HG03039 (cell line): ENCODE data around the gene MICU1.
"Not testable (repeated sequence)": the region's sequence is repeated elsewhere in the genome, so short reads cannot be mapped to it uniquely, and the experiment has no call there.

Experiments used
- ATAC-seq: cut with Tn5 transposase; IDR thresholded peaks from one replicate; pipeline ENCODE4 v1.9.1; 2021; ENCODE audit warnings: mild to moderate bottlenecking, moderate library complexity; ENCODE audit not compliant: unreplicated experiment

The MICU1 gene

DNA sequence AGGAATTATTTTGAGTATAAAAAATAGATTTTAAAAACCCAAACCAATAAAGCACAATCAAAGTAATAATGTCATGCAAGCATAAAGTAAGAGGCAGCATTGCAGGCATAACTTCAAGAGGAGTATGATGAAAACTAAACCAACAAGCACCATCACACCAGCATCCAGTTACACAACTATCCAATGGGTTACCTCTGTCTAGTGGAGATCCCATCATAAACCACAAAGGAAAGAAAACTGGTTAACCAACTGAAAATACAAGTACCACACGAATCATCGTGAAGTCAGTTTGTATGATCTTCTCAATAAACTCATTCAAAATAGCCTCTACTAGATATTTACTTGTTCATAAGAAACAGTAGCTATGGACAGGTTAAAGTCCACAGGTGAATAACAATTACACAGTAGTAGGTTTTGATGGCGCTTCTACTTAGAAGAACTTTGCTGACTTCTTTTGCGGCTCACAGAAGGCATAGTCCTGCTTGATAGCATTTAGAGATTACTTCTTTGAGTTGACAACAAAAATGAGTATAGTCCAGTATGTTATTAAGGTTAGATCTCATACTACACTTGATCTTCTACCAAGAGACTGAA, 116.6 kb downstream of the MICU1 start:
- ATAC-seq, result no peak

DNA sequence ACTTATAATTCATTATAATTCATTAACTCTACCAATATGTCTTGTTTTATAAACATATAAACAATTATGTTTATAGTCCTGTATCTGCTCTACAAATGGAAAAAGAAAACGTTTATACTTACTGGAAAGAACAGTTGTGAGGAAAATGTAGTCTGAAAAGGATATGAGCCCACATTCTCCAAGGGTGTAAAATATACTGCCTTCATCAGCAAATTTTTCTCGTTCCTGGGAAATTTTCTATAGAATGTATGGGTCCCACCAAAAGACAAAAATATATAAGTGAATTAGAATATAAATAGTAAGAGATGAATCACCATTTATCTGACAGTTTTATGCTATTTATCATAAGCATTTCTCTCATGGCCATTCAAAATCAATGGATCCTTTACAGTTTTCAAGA, 117.8 kb downstream of the MICU1 start:
- no peak for ATAC-seq

DNA sequence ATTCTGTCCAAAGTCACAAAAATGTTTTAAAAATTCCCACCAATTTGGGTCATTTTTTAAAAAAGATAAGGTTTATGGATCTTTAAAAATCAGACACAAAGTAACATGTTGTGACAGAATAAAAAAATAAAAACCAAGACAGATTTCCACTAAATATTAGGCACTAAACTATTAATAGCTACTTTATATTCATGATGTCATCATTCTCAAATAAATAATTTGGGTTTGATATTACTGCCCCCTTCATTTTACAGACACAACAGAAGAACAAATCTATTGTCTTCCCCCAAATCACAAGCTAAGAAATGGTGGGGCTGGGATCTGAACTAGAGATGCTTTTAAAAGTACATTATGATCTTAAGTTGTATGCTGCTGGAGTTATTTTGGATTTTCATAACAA, 119.4 kb downstream of the MICU1 start:
- no peak for ATAC-seq

DNA sequence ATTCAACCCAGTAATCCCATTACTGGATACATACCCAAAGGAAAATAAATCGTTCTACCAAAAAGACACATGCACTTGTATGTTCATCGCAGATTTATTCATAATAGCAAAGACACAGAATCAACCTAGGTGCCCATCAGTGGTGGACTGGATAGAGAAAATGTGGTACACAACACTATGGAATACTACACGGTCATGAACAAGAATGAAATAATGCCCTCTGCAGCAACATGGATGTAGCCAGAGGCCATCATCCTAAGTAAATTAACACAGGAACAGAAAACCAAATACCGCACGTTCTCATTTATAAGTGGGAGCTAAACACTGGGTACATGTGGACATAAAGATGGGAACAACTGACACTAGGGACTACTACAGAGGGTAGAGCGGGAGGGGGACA, 120.4 kb downstream of the MICU1 start:
- no peak for ATAC-seq

DNA sequence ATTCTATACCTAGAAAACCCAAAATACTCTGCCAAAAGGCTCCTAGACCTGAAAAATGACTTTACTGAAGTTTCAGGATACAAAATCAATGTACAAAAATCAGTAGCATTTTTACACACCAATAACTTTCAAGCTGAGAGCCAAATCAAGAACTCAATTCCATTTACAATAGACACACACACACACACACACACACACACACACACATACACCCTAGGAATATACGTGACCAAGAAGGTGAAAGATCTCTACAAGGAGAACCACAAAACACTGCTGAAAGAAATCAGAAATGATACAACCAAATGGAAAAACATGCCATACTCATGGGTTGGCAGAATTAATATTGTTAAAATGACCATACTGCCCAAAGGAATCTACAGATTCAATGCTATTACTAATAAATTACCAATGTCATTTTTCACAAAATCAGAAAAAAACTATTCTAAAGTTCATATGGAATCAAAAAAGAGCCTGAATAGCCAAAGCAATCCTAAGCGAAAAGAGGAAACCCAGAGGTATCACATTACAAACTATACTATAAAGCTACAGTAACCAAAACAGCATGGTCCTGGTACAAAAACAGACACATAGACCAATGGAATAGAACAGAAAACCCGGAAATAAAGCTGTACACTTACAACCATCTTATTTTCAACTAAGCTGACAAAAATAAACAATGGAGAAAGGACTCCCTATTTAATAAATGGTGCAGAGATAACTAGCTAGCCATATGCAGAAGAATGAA, 122.0 kb downstream of the MICU1 start:
- ATAC-seq, result no peak

DNA sequence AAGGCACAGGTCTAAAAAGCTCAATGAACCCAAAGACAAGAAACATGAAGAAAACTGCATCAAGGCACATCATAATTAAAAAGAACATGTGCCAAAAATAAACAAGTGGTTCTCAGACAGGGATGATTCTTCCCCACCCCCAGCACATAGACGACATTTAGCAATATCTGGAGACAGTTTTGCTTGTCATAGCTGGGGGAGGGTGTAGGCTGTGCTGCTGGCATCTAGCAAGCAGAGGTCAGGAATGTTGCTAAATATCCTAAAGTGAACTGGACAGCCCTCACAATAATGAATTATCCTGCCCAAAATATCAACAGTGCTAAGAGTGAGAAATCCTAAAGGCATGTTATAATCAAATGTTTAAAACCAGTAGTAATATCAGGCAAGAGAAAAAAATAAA, 122.6 kb downstream of the MICU1 start:
- no peak for ATAC-seq

DNA sequence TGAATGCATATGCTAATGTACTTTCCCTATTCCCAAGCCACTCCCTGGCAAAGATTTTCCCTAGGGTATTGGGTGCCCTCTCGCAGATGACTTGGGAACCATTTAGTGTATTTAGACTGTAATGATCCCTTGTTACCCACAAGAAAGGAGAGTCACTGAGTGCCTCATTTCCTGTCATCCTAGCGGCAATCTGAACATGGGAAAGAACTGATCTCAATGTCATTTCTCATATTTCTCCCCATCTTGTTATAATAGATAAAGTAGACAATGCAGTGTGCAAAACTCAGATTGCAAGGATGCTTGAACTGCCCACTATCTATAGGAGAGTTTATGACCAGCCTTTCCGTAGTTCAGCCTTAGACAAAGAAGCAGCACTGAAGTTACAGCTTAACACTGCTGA, 123.3 kb downstream of the MICU1 start:
- ATAC-seq, result no peak

DNA sequence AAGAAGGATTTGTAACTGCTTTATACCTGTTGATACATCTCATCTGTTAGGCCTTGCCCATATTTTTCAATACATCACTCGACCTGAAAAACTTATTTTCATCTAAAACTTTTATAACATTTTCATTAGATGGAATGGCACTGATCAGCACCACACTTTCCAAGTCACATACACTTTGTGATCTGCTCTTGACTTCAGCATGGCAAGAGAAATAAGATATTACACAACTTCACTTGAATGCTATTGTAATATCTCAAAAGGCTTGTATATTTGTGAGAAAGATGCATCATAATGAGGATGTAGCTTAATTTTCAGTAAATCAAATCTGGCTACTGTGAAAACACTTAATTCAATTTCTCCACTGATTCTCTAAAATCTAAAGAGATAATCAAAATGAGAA, 126.2 kb downstream of the MICU1 start:
- no peak for ATAC-seq

DNA sequence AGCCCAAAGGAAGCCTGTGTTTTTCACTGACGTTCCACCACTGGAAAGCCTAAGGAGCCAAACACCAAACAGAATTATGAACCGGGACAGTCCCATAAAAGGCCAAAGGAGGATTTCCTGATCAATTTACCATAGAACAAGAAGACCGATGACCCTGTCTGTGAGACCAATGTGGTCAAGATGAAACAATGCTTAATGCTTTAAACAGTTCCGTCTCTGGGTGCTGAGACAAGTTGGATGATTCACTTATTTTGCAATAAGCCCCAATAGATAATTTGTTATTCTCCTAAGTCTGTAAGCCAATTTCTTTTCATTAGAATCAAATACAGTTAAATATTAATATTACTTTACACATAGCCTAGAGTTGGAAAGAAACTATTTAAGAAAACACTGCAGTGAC, 134.9 kb downstream of the MICU1 start:
- no peak for ATAC-seq

DNA sequence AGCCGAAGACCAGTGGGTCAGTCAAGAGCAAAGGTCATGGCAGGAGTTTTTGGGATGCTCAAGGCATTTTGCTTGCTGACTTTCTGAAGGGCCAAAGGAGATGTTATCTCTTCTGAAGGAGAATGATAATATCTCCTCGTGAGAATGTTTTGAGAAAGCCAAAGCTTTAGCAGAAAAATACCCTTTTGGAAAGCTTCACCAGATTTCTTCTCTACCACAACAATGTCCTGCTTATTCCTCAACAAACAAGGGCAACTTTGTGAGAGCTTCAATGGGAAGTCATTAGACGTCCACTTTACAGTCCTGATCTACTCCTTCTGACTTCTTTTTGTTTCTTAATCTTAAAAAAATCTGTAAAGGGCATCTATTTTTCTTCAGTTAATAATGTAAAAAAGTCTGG, 138.4 kb downstream of the MICU1 start:
- no peak for ATAC-seq

DNA sequence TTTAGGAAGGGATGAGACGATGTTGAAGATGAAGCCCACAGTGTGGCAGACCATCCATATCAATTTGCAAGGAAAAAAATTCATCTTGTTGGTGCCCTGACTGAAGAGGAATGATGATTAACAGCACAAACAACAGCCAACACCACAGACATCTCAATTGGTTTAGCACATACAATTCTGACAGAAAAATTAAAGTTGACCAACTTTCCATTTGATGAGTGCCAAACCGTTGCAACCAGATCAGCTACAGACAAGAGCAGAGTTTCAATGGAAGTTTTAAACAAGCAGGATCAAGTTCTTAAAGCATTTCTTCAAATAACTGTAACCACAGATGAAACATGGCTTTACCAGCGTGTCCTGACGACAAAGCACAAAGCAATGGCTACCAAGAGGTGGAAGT, 138.8 kb downstream of the MICU1 start:
- ATAC-seq, result no peak

DNA sequence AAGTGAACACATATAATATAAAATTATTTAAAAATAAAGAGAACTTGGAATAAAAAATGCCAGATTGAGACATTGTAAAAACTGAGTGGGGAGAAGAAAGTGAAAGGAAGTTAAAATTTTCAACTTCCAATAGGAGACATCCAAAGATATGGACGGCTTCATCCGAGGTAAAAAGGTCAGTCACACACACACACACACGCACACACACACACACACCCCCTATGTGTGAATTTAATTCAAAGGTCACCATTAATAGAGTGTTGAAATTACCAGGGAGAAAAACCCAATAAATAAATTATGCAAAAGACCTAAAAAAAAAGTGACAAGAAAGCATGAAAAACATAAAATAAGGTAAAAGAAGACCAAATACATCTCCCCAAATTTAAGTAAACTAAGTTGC, 140.2 kb downstream of the MICU1 start:
- ATAC-seq, result no peak

DNA sequence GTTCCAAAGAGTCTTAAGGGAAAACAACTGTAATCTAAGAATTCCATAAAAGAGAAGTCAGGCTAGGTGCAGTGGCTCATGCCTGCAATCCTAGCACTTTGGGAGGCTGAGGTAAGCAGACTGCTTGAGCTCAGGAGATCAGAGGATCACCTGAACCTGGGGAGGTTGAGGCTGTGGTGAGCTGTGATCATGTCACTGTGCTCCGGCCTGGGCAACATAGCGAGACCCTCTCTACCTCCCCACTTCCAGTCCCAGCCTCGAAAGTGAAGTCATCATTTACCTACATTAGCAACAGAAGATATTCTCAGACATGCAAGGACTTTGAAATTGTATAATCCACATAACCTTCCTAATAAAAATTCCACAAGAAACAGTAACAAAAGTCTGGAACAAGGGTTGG, 141.4 kb downstream of the MICU1 start:
- ATAC-seq, result no peak

DNA sequence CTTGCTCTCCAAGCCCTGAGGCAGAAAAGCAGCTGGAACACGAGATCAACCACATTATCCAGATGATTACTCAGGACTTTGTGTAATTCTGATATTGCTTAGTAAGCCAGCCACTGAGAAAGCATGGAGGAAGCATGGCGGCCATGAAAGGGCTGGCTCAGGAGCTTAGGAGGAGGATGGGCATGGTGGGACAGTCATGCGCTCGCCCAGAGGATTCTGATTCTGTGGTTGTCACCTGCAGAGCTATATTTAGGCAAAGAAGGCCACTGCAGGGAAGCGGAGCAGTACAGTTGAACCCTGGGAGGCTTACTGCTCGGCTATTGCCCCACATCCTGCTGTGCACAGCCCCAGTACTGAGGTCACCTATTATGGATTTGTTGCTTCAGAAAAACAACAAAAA, 142.4 kb downstream of the MICU1 start:
- no peak for ATAC-seq

DNA sequence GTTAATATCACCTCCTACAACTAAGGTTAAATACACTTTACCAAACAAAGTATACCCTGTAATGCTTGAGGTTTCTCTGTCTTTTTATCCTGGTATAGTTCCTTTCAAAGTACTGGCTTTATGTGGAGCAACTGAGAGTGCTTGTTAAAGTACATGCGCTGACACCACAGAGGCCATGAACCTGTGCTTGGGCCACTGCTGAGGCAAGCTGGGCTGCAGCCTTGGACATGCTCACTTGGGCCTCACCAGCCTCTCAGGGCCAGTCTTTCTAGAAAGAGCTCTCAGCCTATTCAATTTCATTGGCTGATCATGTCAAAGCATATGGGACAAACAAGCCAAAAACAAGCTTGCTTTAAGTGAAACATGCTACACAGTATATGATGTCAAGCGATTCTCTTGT, 145.0 kb downstream of the MICU1 start:
- ATAC-seq, result no peak

DNA sequence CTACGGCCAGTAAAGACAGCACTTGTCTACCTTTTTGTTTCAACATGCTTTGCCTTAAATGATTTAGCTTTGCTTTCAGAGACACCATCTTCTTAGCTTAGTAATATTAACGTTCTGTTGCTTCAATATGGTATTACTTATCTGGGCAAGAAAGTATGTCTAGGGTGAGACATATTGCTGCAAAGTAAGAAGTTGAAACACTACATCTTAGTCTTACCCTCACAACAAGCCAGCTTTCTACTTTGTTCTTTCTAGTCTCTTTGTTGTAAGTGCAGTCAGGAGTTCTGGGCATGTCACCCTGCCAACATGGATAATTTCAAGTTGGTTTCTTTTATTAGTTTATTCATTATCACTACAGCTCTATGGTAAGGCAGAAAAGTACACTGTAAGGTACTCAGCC, 148.4 kb downstream of the MICU1 start:
- no peak for ATAC-seq

DNA sequence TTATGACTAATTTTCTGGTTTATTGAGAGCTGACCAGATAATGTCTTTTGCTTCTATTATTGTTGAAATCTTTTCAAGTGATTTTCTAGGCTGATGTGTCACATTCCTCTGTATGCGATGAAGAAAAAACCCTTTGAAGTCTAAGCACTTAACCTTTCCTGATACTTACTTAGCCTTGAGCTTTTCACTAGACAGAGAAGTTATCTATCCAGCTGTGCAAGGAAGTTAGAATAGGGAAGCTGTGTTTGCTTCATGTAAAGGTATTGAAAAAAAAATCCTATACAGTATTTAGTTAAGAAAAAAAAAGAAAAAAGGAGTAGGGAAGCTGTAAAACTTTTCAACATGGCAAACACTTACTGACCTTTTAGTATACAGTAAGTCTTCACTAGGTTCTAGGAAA, 153.6 kb downstream of the MICU1 start:
- ATAC-seq, result no peak

DNA sequence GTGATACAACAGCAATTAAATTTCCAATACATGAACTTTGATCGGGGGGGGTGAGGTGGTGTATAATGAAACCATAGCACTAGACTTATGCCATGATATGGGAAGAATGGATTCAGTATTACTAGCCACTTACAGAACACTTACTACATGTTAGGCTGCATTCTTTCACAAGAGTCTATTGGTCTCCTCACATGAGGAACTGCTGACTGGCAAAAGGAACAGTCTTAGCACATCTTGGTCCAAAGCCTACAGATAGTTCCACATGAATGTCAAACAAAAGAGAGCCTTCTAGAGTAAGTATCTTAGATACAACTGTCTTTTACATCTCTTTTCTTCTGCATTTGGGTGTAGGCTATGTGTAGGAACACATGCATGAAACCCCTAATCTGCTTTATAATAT, 155.2 kb downstream of the MICU1 start:
- ATAC-seq, result no peak

DNA sequence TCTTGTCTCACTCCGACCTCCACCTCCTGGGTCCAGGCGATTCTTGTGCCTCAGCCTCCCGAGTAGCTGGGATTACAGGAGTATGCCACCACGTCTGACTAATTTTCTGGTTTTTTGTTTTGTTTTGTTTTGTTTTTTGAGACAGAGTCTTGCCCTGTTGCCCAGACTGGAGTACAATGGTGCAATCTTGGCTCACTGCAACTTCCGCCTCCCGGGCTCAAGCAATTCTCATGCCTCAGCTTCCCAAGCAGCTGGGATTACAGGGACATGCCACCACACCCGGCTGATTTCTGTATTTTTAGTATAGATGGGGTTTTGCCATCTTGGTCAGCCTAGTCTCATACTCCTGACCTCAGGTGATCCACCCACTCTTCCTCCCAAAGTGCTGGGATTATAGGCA, 158.8 kb downstream of the MICU1 start:
- not testable (repeated sequence) for ATAC-seq

DNA sequence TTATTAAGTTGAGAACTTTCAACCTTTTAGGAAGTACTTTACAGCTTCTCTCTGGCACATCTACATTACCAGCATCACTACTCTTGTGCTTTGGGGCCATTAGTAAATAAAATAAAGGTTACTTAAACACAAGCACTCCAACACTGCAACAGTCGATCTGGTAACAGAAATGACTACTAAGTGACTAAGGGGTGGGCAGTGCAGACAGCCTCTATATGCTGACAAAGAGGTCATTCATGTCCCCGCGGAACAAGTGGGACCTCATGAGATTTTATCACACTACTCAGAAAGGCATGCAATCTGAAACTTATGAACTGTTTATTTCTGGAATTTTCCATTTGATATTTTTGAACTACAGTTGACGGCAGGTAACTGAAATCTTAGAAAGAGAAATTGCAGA, 159.9 kb downstream of the MICU1 start:
- ATAC-seq, result no peak

DNA sequence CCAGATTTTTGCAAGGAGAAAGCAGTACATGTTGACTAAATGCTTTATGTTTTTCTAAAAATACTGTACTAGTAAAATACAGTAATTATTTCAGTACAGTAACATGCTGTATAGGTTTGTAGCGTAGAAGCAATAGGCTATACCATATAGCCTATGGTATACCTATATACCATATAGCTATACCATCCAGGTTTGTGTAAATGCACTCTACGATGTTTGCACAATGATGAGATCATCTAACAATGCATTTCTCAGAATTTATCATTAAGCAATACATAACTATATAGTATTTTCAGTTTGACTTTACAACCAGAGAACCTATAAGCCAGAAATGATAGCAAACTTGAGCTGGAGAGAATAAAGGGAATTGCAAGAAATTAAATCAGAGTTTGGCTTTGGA, 161.4 kb downstream of the MICU1 start:
- no peak for ATAC-seq

DNA sequence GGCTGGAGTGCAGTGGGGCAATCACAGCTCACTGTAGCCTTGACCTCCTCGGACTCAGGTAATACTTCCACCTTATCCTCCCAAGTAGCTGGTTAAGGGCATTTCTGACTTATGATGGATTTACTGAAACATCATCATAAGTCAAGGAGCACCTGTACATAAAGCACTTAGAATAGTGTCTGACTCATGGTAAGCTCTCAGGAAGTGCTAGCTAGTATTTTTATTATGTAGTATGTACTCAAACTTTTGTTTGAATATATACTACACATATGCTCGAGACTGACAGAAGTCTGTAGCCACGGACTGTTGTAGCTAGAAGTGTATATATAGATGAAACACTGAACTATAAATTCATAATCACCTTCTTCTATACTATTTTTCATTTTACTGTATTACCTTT, 163.6 kb downstream of the MICU1 start:
- no peak for ATAC-seq

DNA sequence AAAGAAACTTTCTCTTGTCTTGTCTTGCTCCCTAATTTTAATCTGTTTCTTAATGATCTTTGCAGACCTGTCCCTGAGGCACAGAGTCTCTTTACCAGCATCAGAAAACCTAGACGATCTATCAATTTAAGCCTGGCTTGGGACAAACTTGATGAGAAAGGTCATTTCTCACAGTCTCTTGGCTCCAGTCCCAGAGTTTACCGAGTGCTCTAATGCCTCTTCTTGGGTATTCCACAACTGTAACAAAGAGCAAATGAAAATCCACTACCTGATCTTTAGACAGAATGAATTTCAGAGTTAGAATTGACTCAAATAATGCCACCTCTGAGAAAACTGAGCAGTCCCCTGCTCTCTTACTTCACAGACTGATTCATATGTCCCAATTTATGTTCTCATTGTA, 164.8 kb downstream of the MICU1 start:
- no peak for ATAC-seq
